AG04450 (cell line): ENCODE data around the gene XAB2. TPM values are rescaled to one million over a fixed set of nuclear protein-coding genes. Genes with fewer than 3 reads are reported as not detected.

Experiments used
- CTCF ChIA-PET: fragments of 300-600, 350-600 bp; formaldehyde crosslinking; extraction: SDS; loops from one replicate; lab custom pipeline; 2022; ENCODE audit warnings: antibody characterized with exemption, inconsistent platforms; lab: Charles Lee
- POLR2A ChIA-PET: fragments of 350-600 bp; formaldehyde crosslinking; extraction: SDS; loops from one replicate; lab custom pipeline; 2021; ENCODE audit warnings: antibody characterized with exemption, inconsistent platforms; lab: Yijun Ruan, JAX
- DNase-seq: peaks from one replicate; pipeline ENCODE4 v3.0.0-alpha.2; 2011; ENCODE audit warnings: low read depth, low spot score
- H3K27ac ChIP-seq: one replicate; pipeline ENCODE4 v1.5.1; 2012; ENCODE audit warnings: low read depth, low read length, control low read depth
- H3K27me3 ChIP-seq: one replicate; pipeline ENCODE4 v1.6.0; 2012; ENCODE audit warnings: low read length; ENCODE audit not compliant: control insufficient read depth, insufficient read depth
- H3K4me3 ChIP-seq: 2 replicates; pipeline ENCODE4 v1.5.1; 2011; ENCODE audit warnings: mild to moderate bottlenecking, low read depth, low read length, control low read depth
- H3K9me3 ChIP-seq: 2 replicates; pipeline ENCODE4 v1.5.1; 2012; ENCODE audit warnings: low read length; ENCODE audit not compliant: control insufficient read depth, insufficient read depth
- CTCF ChIP-seq: IDR thresholded peaks from 2 replicates; pipeline ENCODE4 v1.5.1; 2011; ENCODE audit warnings: low read depth, low read length, control low read depth, inconsistent platforms
- polyA plus RNA-seq: library from polyadenylated mRNA; depleted of rRNA; stranded (reverse); fragments of >200 nt; gene quantifications from 2 replicates; pipeline ENCODE4 v1.2.3, GENCODE V29; 2011

The XAB2 gene
- polyA plus RNA-seq, 1 experiment: 16.3 TPM

- DNase-seq: no peak
- no peak for TF ChIP-seq CTCF
- no peak overlapping the region for H3K27ac ChIP-seq
- ChIA-PET CTCF (no interaction called here), POLR2A (no interaction called here)
- H3K9me3 ChIP-seq: peaks cover 4% of the 10 kb centered on the region; the same call in 1 of the 2 replicates
- no peak overlapping the region for H3K4me3 ChIP-seq
- no peaks in the 10 kb centered on the region for H3K27me3 ChIP-seq
Observed at GRCh38 chr19:7607874-7608560, 21.3 kb downstream of the XAB2 start.

GRCh38 chr19:7607212-7607873 is 22.0 kb downstream of the XAB2 start:
- no peak overlapping the region for H3K27ac ChIP-seq
- POLR2A ChIA-PET: no interaction called here

GRCh38 chr19:7606289-7606688 is 23.1 kb downstream of the XAB2 start:
- no peak for DNase-seq
- TF ChIP-seq CTCF: no peak
- no peaks in the 10 kb centered on the region for H3K27me3 ChIP-seq
- ChIA-PET POLR2A (no interaction called here), CTCF (interaction anchor here (2.0 kb wide), 1 partner anchor 46 kb away, joined by 4 read pairs; no protein-coding TSS in a partner anchor)
- no peak overlapping the region for H3K27ac ChIP-seq
- H3K9me3 ChIP-seq: peaks cover 4% of the 10 kb centered on the region; the same call in 1 of the 2 replicates
- H3K4me3 ChIP-seq: no peak overlapping the region

More at GRCh38 chr19:7607212-7607873, 22.0 kb downstream of the XAB2 start:
- no peaks in the 10 kb centered on the region for H3K27me3 ChIP-seq
- TF ChIP-seq CTCF: no peak
- CTCF ChIA-PET: no interaction called here
- no peak overlapping the region for H3K4me3 ChIP-seq
- peaks cover 4% of the 10 kb centered on the region; the same call in 1 of the 2 replicates for H3K9me3 ChIP-seq
- no peak for DNase-seq

DNA sequence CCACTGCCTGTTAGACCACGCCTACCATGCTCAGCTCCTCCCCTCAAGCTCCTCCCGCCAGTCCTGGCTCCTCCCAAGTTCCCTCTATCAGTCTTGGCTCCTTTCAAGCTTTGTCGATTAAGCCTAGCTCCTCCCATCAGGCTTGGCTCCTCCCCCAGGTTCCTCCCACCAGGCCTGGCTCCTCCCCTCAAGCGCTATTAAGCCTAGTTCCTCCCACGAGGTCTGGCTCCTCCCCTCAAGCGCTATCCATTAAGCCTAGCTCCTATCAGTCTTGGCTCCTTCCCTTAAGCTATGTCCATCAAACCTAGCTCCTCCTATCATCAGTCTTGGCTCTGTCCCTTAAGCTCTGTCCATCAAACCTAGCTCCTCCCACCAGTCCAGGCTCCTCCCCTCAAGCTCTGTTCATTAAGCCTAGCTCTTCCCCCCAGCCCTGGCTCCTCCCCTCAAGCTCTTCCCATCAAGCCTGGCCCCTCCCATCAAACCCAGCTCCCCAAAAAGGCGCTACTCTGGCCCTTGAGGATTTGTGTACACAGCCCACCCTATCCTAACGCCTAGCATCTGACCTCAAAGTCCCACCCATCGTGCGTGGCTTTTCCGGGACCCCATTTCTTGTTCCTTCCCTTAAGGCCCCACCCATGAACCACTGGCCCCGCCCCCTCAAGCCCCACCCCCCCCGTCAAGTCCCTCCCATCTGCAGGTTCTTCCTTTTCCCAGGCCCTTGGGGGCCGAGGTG is 23.7 kb downstream of the XAB2 start:
- peaks cover 4% of the 10 kb centered on the region; the same call in 1 of the 2 replicates for H3K9me3 ChIP-seq
- no peaks in the 10 kb centered on the region for H3K27me3 ChIP-seq
- no peak overlapping the region for H3K27ac ChIP-seq
- no peak for DNase-seq
- ChIA-PET POLR2A (interaction anchor here (0.5 kb wide), 1 partner anchor 11 kb away, joined by 3 read pairs; no protein-coding TSS in a partner anchor), CTCF (interaction anchor here (0.9 to 2.0 kb wide), 3 partner anchors 37 to 75 kb away, joined by 4 to 7 read pairs (median 4); partner anchors contain the start of gene TRAPPC5)
- TF ChIP-seq CTCF: no peak
- no peak overlapping the region for H3K4me3 ChIP-seq
